Epithelial cell of esophagus (primary cell): ENCODE results near the gene BRCA2.

Experiments
- DNase-seq: peaks from one replicate; pipeline ENCODE4 v3.0.0; 2010; ENCODE audit warnings: low read depth
- H3K4me3 ChIP-seq: 2 replicates; pipeline ENCODE4 v1.5.1; 2011; ENCODE audit warnings: mild to moderate bottlenecking, low read length, control low read depth
- CTCF ChIP-seq: IDR thresholded peaks from 2 replicates; pipeline ENCODE4 v1.5.1; 2011; ENCODE audit warnings: low read depth, mild to moderate bottlenecking, low read length, control low read depth, inconsistent platforms; ENCODE audit not compliant: insufficient read depth; ENCODE audit errors: missing control alignments

The BRCA2 gene

GRCh38 chr13:32383836-32384618 lies 68.7 kb downstream of the BRCA2 start:
- no peak for DNase-seq
- no peak for TF ChIP-seq CTCF
- no peak overlapping the region for H3K4me3 ChIP-seq

GRCh38 chr13:32384702-32385101 lies 69.4 kb downstream of the BRCA2 start:
- no peak for TF ChIP-seq CTCF
- DNase-seq = peak; percentile 6
- H3K4me3 ChIP-seq = no peak overlapping the region

GRCh38 chr13:32385410-32385809 lies 70.1 kb downstream of the BRCA2 start:
- no peak for DNase-seq
- TF ChIP-seq CTCF = no peak
- no peak overlapping the region for H3K4me3 ChIP-seq

DNA sequence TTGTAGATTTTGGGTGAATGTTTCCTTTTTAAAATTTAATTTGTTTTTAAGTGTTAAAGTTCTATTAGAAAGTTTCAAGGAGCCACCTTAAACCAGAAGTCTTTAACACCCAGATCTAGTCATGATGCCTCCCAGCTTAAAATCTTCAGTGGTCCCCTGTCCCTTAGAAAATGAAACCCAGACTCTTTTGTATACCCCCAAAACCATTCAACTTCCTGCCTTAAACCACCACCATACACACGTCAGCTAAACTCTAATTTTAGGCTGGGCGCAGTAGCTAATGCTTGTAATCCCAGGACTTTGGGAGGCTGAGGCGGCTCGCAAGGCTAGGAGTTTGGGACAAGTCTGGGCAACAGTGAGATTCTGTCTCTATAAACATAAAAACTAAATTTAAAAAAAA lies 74.7 kb downstream of the BRCA2 start:
- no peak overlapping the region for H3K4me3 ChIP-seq
- TF ChIP-seq CTCF = no peak
- DNase-seq = no peak

- no peak for DNase-seq
- no peak overlapping the region for H3K4me3 ChIP-seq
- TF ChIP-seq CTCF = no peak
Observed at GRCh38 chr13:32390484-32390883, 75.2 kb downstream of the BRCA2 start.

- TF ChIP-seq CTCF = no peak
Observed at GRCh38 chr13:32391101-32391619, 75.9 kb downstream of the BRCA2 start.

GRCh38 chr13:32403108-32403507 lies 87.8 kb downstream of the BRCA2 start:
- TF ChIP-seq CTCF = no peak
- DNase-seq = no peak
- no peak overlapping the region for H3K4me3 ChIP-seq

More at GRCh38 chr13:32391101-32391619, 75.9 kb downstream of the BRCA2 start:
- DNase-seq = no peak
- H3K4me3 ChIP-seq = no peak overlapping the region
